ENCODE data around the gene CCDC188.

Gene CCDC188

DNA sequence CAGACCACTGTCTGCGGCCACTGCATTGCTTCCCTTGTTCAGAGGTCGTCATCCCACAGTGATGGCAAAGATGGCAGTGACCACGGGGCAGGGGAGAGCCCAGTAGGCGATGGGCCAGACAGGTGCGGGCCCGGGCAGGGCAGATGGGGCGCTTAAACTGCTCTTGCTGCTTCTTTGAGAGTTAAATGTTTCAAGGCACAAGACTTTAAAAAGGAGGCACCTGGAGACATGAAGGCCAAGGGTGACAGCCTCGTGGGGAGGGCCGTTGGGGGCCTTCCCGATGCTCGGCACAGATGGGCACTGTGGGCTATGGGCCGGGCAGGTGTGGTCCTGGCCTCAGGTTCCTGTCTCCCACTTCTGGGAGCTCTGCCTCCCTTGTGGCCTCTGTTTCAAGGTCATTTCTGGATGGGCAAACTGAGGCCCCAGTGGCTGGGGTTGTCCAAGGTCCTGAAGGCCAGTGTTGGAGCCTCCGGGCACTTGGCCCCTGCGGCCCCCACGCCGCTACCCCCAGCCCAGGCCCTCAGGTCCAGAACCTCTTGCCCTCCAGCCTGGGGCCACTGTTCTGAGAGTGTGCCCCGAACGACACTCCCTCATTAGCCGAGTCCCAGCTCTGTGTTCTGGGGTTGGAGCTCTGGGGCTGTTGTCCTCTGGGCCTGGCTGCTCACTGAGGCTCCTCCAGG lies 16.9 kb upstream of the CCDC188 start:
- POLR2A ChIA-PET, result no interaction called here
- H3K4me1 ChIP-seq (ENCODE audit: control insufficient read depth, insufficient read depth, low read length), result no peaks in the 10 kb centered on the region
- TF ChIP-seq ZNF174 (tag by site-specific recombination; IDR thresholded peaks at IDR 0.05), result no peak
- TF ChIP-seq, protein P1, sequence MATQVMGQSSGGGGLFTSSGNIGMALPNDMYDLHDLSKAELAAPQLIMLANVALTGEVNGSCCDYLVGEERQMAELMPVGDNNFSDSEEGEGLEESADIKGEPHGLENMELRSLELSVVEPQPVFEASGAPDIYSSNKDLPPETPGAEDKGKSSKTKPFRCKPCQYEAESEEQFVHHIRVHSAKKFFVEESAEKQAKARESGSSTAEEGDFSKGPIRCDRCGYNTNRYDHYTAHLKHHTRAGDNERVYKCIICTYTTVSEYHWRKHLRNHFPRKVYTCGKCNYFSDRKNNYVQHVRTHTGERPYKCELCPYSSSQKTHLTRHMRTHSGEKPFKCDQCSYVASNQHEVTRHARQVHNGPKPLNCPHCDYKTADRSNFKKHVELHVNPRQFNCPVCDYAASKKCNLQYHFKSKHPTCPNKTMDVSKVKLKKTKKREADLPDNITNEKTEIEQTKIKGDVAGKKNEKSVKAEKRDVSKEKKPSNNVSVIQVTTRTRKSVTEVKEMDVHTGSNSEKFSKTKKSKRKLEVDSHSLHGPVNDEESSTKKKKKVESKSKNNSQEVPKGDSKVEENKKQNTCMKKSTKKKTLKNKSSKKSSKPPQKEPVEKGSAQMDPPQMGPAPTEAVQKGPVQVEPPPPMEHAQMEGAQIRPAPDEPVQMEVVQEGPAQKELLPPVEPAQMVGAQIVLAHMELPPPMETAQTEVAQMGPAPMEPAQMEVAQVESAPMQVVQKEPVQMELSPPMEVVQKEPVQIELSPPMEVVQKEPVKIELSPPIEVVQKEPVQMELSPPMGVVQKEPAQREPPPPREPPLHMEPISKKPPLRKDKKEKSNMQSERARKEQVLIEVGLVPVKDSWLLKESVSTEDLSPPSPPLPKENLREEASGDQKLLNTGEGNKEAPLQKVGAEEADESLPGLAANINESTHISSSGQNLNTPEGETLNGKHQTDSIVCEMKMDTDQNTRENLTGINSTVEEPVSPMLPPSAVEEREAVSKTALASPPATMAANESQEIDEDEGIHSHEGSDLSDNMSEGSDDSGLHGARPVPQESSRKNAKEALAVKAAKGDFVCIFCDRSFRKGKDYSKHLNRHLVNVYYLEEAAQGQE (tag by site-specific recombination; IDR thresholded peaks at IDR 0.05), result peak; percentile 73
- no peak overlapping the region for H3K27ac ChIP-seq (ENCODE audit: extremely low read depth, low read depth, low read length)
- H3K36me3 ChIP-seq (ENCODE audit: control insufficient read depth in 2 of 2, insufficient read depth in 1 of 2, low read length in 2 of 2), result no peaks in the 10 kb centered on the region
- no peak overlapping the region for H3K4me3 ChIP-seq (ENCODE audit: low read depth, low read length)
- H3K9me3 ChIP-seq (ENCODE audit: control insufficient read depth, insufficient read depth, low read depth, low read length), result no peaks in the 10 kb centered on the region
- CTCF ChIA-PET, result interaction anchor here (0.5 to 1.4 kb wide), 5 partner anchors 11 to 195 kb away, joined by 3 to 5 read pairs (median 3); no protein-coding TSS in a partner anchor

DNA sequence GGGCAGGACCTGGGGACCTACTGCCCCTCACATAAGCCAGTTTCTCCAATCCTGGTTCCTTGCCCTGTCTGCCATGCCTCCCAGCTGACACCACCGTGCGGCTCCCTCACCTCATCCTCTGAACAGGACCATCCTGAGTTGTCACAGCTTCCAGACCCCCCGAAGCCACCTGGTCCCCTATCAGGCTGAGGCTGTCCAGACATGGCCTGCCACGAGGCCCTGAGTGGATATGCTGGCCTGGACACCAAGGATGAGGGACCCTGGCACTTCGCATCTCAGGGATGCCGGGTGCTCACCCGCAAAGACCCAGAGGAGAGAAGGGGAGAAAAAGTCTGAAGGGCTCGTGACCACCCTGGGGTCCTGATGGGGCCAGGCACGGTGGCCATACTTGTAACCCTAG lies 15.8 kb upstream of the CCDC188 start:
- CTCF ChIA-PET, result interaction anchor here (1.3 to 1.4 kb wide), 2 partner anchors 10 to 71 kb away, joined by 3 to 5 read pairs; no protein-coding TSS in a partner anchor
- Histone ChIP-seq H3K4me1 (ENCODE audit: control insufficient read depth, insufficient read depth, low read length) (no peaks in the 10 kb centered on the region), H3K27ac (ENCODE audit: extremely low read depth, low read depth, low read length) (no peak overlapping the region), H3K36me3 (ENCODE audit: control insufficient read depth in 2 of 2, insufficient read depth in 1 of 2, low read length in 2 of 2) (no peaks in the 10 kb centered on the region), H3K4me3 (ENCODE audit: low read depth, low read length) (no peak overlapping the region), H3K9me3 (ENCODE audit: control insufficient read depth, insufficient read depth, low read depth, low read length) (no peaks in the 10 kb centered on the region)
- POLR2A ChIA-PET, result no interaction called here
- TF ChIP-seq ZBTB8A (tag by site-specific recombination; IDR thresholded peaks at IDR 0.05) (no peak), ZNF335 (tag by site-specific recombination; conservative IDR thresholded peaks at IDR 0.05) (peak; percentile 29; the same call in 1 of the 2 replicates)

DNA sequence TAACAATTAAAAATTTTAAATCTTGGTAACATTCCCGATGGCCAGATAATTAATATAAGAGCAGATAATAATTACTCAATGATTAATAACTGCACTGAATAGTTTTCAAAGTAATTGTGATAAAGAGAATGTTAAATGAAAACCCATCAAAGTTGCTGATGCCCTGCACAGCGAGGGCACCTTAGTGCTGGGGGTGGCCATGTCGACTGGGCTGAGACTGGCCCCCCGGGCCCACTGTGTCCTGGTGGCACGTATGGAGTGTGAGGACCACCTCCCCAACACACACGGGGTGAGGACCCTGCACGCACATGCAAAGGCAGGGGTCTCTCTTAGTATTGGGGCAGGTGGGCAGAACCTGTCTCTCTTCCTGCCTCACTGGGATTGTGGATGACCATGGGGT lies 15.1 kb upstream of the CCDC188 start:
- H3K4me3 ChIP-seq (ENCODE audit: low read depth, low read length), result no peak overlapping the region
- ChIA-PET POLR2A (no interaction called here), CTCF (no interaction called here)
- H3K27ac ChIP-seq (ENCODE audit: extremely low read depth, low read depth, low read length), result no peak overlapping the region
- no peaks in the 10 kb centered on the region for H3K36me3 ChIP-seq (ENCODE audit: control insufficient read depth in 2 of 2, insufficient read depth in 1 of 2, low read length in 2 of 2)
- no peaks in the 10 kb centered on the region for H3K9me3 ChIP-seq (ENCODE audit: control insufficient read depth, insufficient read depth, low read depth, low read length)
- H3K4me1 ChIP-seq (ENCODE audit: control insufficient read depth, insufficient read depth, low read length), result no peaks in the 10 kb centered on the region
- no peak for TF ChIP-seq ZNF292 (tag by site-specific recombination; IDR thresholded peaks at IDR 0.05; ENCODE audit: borderline replicate concordance, low read depth)
- TF ChIP-seq ZNF626 (tag by site-specific recombination; IDR thresholded peaks at IDR 0.05), result no peak
- no peak for TF ChIP-seq ZBTB17 (tag by site-specific recombination; IDR thresholded peaks at IDR 0.05)
- no peak for TF ChIP-seq ZNF302 (tag by site-specific recombination; IDR thresholded peaks at IDR 0.05; ENCODE audit: low read depth)
- TF ChIP-seq ZNF785 (tag by site-specific recombination; IDR thresholded peaks at IDR 0.05), result no peak
- no peak for TF ChIP-seq IKZF3 (tag by site-specific recombination; IDR thresholded peaks at IDR 0.05)
- no peak for TF ChIP-seq ZNF623 (tag by site-specific recombination; IDR thresholded peaks at IDR 0.05)
- no peak for TF ChIP-seq REPIN1 (tag by site-specific recombination; IDR thresholded peaks at IDR 0.05; ENCODE audit: low read depth)
- TF ChIP-seq ZNF394 (tag by site-specific recombination; IDR thresholded peaks at IDR 0.05; ENCODE audit: borderline replicate concordance), result no peak
- no peak for TF ChIP-seq ZNF114 (tag by site-specific recombination; IDR thresholded peaks at IDR 0.05)
- TF ChIP-seq, protein P2, sequence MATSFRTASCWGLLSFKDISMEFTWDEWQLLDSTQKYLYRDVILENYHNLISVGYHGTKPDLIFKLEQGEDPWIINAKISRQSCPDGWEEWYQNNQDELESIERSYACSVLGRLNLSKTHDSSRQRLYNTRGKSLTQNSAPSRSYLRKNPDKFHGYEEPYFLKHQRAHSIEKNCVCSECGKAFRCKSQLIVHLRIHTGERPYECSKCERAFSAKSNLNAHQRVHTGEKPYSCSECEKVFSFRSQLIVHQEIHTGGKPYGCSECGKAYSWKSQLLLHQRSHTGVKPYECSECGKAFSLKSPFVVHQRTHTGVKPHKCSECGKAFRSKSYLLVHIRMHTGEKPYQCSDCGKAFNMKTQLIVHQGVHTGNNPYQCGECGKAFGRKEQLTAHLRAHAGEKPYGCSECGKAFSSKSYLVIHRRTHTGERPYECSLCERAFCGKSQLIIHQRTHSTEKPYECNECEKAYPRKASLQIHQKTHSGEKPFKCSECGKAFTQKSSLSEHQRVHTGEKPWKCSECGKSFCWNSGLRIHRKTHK (tag by site-specific recombination; IDR thresholded peaks at IDR 0.05), result no peak
- no peak for TF ChIP-seq EGR2 (tag by site-specific recombination; IDR thresholded peaks at IDR 0.05; ENCODE audit: low read depth)
- TF ChIP-seq, protein P3, sequence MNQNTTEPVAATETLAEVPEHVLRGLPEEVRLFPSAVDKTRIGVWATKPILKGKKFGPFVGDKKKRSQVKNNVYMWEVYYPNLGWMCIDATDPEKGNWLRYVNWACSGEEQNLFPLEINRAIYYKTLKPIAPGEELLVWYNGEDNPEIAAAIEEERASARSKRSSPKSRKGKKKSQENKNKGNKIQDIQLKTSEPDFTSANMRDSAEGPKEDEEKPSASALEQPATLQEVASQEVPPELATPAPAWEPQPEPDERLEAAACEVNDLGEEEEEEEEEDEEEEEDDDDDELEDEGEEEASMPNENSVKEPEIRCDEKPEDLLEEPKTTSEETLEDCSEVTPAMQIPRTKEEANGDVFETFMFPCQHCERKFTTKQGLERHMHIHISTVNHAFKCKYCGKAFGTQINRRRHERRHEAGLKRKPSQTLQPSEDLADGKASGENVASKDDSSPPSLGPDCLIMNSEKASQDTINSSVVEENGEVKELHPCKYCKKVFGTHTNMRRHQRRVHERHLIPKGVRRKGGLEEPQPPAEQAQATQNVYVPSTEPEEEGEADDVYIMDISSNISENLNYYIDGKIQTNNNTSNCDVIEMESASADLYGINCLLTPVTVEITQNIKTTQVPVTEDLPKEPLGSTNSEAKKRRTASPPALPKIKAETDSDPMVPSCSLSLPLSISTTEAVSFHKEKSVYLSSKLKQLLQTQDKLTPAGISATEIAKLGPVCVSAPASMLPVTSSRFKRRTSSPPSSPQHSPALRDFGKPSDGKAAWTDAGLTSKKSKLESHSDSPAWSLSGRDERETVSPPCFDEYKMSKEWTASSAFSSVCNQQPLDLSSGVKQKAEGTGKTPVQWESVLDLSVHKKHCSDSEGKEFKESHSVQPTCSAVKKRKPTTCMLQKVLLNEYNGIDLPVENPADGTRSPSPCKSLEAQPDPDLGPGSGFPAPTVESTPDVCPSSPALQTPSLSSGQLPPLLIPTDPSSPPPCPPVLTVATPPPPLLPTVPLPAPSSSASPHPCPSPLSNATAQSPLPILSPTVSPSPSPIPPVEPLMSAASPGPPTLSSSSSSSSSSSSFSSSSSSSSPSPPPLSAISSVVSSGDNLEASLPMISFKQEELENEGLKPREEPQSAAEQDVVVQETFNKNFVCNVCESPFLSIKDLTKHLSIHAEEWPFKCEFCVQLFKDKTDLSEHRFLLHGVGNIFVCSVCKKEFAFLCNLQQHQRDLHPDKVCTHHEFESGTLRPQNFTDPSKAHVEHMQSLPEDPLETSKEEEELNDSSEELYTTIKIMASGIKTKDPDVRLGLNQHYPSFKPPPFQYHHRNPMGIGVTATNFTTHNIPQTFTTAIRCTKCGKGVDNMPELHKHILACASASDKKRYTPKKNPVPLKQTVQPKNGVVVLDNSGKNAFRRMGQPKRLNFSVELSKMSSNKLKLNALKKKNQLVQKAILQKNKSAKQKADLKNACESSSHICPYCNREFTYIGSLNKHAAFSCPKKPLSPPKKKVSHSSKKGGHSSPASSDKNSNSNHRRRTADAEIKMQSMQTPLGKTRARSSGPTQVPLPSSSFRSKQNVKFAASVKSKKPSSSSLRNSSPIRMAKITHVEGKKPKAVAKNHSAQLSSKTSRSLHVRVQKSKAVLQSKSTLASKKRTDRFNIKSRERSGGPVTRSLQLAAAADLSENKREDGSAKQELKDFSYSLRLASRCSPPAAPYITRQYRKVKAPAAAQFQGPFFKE (tag by site-specific recombination; IDR thresholded peaks at IDR 0.05; ENCODE audit: borderline replicate concordance), result no peak
- TF ChIP-seq, protein P4, sequence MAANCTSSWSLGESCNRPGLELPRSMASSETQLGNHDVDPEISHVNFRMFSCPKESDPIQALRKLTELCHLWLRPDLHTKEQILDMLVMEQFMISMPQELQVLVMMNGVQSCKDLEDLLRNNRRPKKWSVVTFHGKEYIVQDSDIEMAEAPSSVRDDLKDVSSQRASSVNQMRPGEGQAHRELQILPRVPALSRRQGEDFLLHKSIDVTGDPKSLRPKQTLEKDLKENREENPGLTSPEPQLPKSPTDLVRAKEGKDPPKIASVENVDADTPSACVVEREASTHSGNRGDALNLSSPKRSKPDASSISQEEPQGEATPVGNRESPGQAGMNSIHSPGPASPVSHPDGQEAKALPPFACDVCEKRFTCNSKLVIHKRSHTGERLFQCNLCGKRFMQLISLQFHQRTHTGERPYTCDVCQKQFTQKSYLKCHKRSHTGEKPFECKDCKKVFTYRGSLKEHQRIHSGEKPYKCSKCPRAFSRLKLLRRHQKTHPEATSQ (tag by site-specific recombination; IDR thresholded peaks at IDR 0.05), result no peak
